HFFc6 (cell line): ENCODE data around the gene CNOT10. TPM values are rescaled to one million over a fixed set of nuclear protein-coding genes. Genes with fewer than 3 reads are reported as not detected.
A peak's percentile ranks its signal among the peaks of the same experiment; 100 is the strongest.
"Not testable (repeated sequence)": the region's sequence is repeated elsewhere in the genome, so short reads cannot be mapped to it uniquely, and the experiment has no call there.

ENCODE experiments used
- DNase-seq: peaks from one replicate; pipeline ENCODE4 v3.0.0-alpha.2; 2018
- H3K27ac Mint-ChIP-seq: 2 replicates; pipeline ENCODE4 v1.8.0; 2020; ENCODE audit warnings: mild to moderate bottlenecking, mixed read lengths
- H3K27me3 Mint-ChIP-seq: 2 replicates; pipeline ENCODE4 v1.8.0; 2021; ENCODE audit warnings: mild to moderate bottlenecking, moderate library complexity, mixed read lengths; ENCODE audit not compliant: insufficient read depth
- H3K36me3 Mint-ChIP-seq: 2 replicates; pipeline ENCODE4 v1.8.0; 2021; ENCODE audit warnings: low read depth, mixed read lengths
- H3K4me1 Mint-ChIP-seq: 2 replicates; pipeline ENCODE4 v1.8.0; 2020; ENCODE audit warnings: low read depth, mixed read lengths
- H3K4me3 Mint-ChIP-seq: 2 replicates; pipeline ENCODE4 v1.8.0; 2020; ENCODE audit warnings: mild to moderate bottlenecking, moderate library complexity, mixed read lengths
- H3K9me3 Mint-ChIP-seq: 2 replicates; pipeline ENCODE4 v1.8.0; 2020; ENCODE audit warnings: mild to moderate bottlenecking, mixed read lengths
- total RNA-seq, 6 experiments: library from RNA; stranded (reverse); fragmentation: NEBNext Ultra II Directional; extraction: Animal tissue kit (Norgen Biotek cat#: 25700); gene quantifications; 2 replicates in 1 of 6; 3 replicates in 5 of 6; pipeline ENCODE4 v1.2.3, GENCODE V29; 2021
- TF ChIP-seq, protein P1 (sequence below): fragments of 200-600 bp; sonication (generic); IDR thresholded peaks from 2 replicates; pipeline ENCODE4 v1.5.0; 2021; ENCODE audit warnings: antibody characterized with exemption, mild to moderate bottlenecking

Gene CNOT10
- total RNA-seq, 6 experiments from 2014 or later, result 16.2 to 23.0 (median 20.0) TPM

DNA sequence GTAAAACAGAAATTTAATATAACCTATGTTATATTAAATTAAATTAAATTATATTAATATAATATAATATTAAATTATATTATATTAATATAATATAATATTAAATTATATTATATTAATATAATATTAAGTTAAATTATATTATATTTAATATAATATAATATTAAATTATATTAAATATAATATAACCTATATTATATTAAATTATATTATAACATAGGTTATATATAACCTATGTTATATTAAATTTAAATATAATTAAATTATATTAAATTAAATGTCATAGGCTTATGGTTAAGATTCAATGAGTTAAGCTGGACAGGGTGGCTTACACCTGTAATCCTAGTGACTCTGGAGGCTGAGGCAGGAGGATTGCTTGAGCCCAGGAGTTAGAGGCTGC is 40.6 kb upstream of the CNOT10 start:
- Mint-ChIP-seq H3K27ac (no peak overlapping the region), H3K27me3 (peaks cover 13% of the 10 kb centered on the region), H3K9me3 (no peaks in the 10 kb centered on the region), H3K4me3 (no peak overlapping the region), H3K4me1 (peaks cover 8% of the 10 kb centered on the region), H3K36me3 (no peaks in the 10 kb centered on the region)
- TF ChIP-seq, protein P1, sequence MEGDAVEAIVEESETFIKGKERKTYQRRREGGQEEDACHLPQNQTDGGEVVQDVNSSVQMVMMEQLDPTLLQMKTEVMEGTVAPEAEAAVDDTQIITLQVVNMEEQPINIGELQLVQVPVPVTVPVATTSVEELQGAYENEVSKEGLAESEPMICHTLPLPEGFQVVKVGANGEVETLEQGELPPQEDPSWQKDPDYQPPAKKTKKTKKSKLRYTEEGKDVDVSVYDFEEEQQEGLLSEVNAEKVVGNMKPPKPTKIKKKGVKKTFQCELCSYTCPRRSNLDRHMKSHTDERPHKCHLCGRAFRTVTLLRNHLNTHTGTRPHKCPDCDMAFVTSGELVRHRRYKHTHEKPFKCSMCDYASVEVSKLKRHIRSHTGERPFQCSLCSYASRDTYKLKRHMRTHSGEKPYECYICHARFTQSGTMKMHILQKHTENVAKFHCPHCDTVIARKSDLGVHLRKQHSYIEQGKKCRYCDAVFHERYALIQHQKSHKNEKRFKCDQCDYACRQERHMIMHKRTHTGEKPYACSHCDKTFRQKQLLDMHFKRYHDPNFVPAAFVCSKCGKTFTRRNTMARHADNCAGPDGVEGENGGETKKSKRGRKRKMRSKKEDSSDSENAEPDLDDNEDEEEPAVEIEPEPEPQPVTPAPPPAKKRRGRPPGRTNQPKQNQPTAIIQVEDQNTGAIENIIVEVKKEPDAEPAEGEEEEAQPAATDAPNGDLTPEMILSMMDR, result no peak
- DNase-seq, result no peak

DNA sequence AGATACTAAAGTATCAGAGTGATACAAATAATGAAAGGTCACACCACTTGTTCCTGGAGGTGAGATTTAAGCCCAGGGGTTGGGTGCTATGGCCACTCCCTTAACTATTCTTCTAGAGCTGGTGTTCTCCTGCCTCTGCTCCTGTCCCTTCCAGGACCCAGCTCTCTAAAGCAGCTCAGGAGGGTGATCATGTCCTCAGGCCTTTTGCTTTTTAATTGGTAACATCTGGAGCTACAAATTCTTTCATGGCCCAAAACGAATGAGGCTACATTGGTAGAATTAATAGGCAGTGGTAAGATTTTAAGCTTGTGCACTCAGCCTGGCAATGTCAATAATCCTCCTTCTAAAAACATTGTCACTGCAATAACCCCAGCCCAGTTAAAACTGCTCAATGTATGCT is 38.2 kb upstream of the CNOT10 start:
- Mint-ChIP-seq H3K27ac (no peak overlapping the region), H3K4me3 (no peak overlapping the region), H3K4me1 (peaks cover 8% of the 10 kb centered on the region), H3K36me3 (no peaks in the 10 kb centered on the region), H3K27me3 (peaks cover 10% of the 10 kb centered on the region), H3K9me3 (no peaks in the 10 kb centered on the region)
- TF ChIP-seq, protein P1, result no peak
- DNase-seq, result peak; percentile 3

DNA sequence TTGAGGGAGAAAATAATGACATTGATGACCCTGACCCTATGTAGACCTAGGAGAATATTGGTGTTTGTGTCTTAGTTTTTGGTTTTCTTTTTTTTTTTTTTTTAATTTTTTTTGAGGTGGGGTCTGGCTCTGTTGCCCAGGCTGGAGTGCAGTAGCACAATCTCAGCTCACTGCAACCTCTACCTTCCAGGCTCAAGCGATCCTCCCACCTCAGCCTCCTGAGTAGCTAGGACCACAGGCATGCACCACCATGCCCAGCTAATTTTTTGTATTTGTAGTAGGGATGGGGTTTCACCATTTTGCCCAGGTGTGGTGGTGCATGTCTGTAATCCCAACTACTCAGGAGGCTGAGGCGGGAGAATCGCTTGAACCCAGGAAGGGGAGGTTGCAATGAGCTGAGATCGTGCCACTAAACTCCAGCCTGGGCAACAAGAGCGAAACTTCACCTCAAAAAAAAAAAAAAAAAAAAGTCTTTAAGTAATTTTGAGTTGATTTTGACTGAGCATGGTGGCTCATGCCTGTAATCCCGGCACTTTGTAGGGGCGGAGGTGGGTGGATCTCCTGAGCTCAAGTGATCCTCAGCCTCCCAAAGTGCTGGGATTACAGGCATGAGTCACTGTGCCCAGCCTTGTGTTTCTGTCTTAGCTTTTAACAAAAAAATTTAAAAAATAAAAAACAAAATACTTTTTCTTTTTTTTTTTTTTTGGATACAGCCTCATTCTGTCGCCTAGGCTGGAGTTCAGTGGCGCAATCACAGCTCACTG is 32.5 kb upstream of the CNOT10 start:
- H3K27ac Mint-ChIP-seq, H3K4me1 Mint-ChIP-seq, H3K9me3 Mint-ChIP-seq, DNase-seq, H3K36me3 Mint-ChIP-seq, H3K4me3 Mint-ChIP-seq, H3K27me3 Mint-ChIP-seq: not testable (repeated sequence)

DNA sequence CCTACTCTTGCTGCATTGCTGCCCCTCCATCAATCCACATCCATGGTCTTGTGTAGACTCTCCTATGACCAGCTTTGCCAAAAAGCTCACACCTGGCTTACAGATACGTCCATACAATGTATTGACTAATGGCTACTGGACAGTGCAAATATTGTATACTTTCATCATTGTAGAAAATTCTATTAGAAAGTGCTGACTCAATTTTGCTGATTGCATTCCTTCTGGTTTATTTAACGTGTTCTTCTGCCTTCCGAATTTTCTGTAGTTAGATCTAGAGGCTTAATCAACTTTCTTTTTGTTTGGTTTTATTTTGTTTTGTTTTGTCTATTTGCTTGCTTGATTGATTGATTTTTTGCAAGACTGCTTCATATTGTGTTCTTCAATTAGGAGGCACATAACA is 29.8 kb upstream of the CNOT10 start:
- H3K4me1 Mint-ChIP-seq, result no peaks in the 10 kb centered on the region
- no peak for DNase-seq
- no peak overlapping the region for H3K27ac Mint-ChIP-seq
- H3K9me3 Mint-ChIP-seq, result no peaks in the 10 kb centered on the region
- no peaks in the 10 kb centered on the region for H3K36me3 Mint-ChIP-seq
- H3K4me3 Mint-ChIP-seq, result no peak overlapping the region
- TF ChIP-seq, protein P1, result no peak
- H3K27me3 Mint-ChIP-seq, result peaks cover 5% of the 10 kb centered on the region

DNA sequence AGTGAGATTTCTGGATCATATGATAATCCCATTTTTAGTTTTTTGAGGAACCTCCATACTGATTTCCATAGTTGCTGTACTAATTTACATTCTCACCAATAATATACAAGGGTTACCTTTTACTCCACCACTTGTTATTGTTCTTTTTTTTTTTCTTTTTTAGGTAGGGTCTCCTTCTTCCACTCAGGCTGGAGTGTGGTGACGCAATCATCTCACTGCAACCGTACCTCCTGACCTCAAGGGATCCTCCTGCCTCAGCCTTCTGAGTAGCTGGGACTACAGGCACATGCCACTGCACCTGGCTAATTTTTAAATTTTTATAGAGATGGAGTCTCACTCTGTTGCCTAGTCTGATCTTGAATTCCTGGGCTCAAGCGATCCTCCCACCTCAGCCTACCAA is 24.4 kb upstream of the CNOT10 start:
- no peak for DNase-seq
- no peaks in the 10 kb centered on the region for H3K36me3 Mint-ChIP-seq
- peaks cover 4% of the 10 kb centered on the region for H3K27me3 Mint-ChIP-seq
- no peaks in the 10 kb centered on the region for H3K9me3 Mint-ChIP-seq
- TF ChIP-seq, protein P1, result no peak
- no peak overlapping the region for H3K4me3 Mint-ChIP-seq
- no peak overlapping the region for H3K27ac Mint-ChIP-seq
- no peaks in the 10 kb centered on the region for H3K4me1 Mint-ChIP-seq

DNA sequence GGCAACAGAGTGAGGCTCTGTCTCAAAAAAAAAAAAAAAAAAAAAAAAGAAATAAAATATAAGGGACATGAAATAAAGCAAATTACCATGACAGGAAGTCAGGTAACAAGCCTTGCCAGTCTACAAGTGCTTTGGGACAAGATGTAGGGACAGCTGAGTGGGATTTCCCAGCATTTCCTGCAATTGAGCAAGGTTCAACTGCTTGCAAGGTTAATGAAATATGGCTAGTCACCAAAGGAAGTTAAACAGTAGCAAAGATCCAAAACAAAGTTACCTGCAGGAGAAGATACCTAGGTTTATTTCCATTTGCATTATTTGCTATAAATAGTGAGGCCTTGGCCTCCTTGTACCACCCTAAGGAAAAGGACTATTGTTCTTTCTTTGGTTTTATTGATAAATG is 22.3 kb upstream of the CNOT10 start:
- Mint-ChIP-seq H3K27me3 (peaks cover 2% of the 10 kb centered on the region), H3K9me3 (no peaks in the 10 kb centered on the region), H3K36me3 (no peaks in the 10 kb centered on the region), H3K27ac (no peak overlapping the region), H3K4me1 (no peaks in the 10 kb centered on the region), H3K4me3 (no peak overlapping the region)
- DNase-seq, result no peak
- TF ChIP-seq, protein P1, result no peak
